ENCODE results near the gene PCGF3.
"Not testable (repeated sequence)": the region's sequence is repeated elsewhere in the genome, so short reads cannot be mapped to it uniquely, and the experiment has no call there.

The PCGF3 gene

DNA sequence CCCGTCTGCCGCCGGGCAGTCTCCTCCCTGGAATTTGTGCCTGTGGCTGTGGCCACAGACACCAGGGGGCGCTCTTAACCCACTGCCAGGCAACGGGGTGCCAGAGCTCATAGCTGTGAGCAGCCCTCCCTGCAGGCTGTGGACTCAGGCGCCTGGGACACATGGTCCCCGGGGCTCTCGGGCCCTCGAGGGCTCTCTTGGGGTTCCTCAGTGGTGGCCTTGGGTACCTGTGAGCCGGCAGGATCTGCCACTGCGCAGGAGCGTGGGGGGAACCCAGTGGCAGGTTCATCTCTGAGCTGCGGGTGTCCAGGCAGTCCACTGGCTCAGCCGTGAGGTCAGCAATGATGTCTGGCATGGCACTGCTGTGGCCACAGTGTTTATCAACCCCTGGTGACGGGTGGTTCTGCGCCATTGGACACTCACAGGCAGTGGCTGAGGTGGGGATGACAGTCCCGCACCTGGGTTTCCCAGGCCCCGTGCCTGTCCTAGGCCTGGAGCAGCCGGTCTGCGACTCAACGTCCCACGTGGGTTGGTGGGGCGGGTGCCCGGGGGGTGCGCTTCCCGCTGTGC is 37.2 kb downstream of the PCGF3 start:
- no peak for DNase-seq (ENCODE audit: low read depth in 2 of 2)

DNA sequence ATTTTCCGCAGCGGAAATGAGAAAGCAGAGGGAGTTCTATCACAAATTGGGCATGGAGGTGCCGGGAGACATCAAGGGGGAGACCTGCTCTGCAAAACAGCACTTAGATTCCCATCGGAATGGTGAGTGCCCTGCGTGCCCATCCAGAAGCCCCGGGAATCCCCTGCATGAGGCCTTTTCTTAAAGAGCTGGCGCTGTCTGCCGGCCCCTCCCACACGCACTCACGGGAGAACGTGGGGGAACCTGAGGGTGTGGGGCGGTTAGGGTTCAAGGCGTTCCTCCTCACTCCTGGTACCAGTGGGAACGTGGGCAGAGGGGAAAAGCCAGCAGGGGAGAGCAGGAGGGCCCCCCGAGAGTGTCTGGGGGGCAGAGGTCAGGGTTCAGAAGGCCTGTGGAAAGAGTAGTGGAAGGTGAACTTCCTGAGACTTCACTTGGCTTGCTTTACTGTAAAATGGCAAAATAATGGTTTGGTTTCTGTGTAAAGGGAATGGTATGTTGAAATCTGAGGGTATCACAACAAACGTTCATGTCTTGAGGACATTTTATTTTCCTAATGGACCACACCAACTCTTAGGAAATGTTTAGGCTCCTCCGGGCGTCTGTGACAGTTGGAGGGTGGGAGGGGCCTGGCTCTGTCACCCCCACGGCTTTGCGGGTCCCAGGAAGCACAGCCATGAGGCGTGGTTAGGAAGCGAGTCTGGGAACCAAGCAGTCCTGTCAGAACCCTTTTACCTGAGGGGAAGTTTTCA is 38.0 kb downstream of the PCGF3 start:
- DNase-seq (ENCODE audit: low read depth in 2 of 2) = no peak

DNA sequence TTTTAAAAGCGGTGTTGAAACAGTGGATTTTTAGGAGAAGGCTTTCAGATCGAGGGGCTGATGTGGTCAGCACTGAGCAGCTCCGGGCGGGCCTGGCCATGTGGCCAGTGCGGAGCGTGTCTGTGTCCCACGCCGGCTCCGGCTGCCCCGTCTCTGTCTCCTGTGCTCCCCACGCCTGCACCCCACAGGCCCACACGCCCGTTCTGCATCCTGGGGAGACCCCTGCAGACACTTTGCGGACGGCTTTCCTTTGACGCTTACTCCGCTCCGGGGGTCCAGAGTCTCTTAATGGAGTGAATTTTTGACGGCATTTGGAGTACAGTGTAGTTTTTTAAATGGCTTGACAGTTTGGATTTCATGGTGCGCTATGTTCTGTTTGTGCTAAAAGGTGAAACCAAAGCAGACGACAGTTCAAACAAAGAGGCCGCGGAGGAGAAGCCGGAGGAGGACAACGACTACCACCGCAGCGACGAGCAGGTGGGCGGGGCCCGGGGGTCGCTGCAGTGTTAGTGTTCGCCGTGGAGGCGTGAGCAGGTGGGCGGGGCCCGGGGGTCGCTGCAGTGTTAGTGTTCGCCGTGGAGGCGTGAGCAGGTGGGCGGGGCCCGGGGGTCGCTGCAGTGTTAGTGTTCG is 38.7 kb downstream of the PCGF3 start:
- DNase-seq (ENCODE audit: low read depth in 2 of 2) = no peak

DNA sequence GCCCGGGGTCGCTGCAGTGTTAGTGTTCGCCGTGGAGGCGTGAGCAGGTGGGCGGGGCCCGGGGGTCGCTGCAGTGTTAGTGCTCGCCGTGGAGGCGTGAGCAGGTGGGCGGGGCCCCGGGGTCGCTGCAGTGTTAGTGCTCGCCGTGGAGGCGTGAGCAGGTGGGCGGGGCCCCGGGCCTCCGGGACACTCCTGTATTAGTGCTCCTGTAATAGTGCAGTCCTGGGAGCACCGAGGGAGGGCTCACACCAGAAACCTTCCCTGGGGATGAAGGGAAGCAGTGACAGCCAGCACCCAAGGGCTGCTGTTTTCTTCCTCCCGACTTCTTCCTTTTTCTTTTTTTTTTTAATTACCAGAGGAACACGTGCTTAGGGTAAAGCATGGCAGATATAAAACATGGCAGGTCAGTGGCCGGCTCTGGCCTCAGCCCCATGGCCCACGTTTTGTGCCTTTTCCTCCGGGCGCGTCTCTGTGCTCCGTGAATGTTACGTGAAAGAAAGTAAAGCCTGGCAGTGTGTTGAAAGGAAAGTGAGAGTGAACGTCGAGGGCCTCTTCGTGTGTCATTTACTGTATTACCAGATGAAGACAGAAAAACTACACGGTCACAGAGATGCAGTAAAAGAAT is 42.0 kb downstream of the PCGF3 start:
- DNase-seq (ENCODE audit: low read depth in 2 of 2) = no peak

DNA sequence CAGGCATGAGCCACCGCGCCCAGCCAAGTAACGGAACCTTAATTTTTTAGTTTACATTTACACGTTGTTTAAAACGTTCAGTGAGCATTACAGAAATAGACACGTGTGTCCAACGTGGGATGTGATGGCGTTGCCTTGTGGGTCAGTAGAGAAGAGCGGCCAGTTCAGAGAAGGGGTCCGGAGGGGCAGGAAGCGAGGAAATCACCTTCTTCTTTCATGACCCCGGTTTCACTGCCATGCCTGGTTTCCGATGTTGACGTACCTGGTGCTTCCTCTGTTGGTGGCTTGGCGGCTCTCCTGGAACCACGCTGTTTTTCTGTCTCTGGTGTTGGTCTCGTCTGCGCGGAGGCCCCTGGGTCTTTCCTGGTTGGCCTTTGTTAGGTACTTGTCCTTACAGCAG is 42.8 kb downstream of the PCGF3 start:
- no peak for DNase-seq (ENCODE audit: low read depth in 2 of 2)

DNA sequence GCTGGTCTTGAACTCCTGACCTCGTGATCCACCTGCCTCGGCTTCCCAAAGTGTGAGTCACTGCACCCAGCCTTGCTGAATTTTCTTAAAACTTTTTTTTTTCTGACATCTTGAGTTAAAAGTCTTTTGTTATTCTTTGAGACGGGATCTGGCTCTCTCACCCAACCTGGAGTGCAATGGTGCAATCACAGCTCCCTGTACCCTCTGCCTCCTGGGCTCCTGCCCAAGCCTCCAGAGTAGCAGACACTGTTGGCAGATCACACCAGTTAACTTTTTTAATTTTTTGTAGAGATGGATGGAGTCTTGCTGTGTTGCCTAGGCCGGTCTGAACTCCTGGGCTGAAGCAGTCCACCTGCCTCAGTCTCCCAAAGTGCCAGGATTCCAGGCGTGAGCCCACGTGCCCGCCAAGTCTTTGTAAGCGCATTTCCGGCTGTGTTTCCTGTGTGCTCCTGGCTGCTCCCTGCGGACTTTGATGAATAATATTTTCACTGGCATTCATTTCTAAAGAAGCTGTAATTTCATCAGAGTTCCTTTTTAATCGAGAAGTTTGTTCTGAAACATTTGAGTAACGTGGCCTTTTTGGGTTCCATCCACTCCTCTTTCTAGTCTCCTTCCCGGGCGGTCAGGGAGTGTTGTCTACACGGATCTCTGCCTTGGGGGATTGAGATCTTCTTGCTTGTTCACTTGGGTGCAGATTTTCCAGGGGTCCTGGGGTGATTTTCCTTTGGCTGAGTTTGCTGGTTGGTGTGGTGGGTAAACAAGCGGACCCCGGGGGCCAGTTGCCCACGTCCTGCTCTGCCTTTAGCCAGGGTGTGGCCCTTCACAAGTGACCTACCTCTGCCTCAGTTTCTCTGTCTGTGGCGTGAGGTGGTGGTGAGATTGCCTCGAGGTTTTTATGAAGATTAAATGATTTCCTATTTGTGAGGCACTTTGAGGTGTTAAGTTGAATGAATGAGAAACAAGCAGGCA is 44.4 kb downstream of the PCGF3 start:
- DNase-seq (ENCODE audit: low read depth in 2 of 2) = no peak

DNA sequence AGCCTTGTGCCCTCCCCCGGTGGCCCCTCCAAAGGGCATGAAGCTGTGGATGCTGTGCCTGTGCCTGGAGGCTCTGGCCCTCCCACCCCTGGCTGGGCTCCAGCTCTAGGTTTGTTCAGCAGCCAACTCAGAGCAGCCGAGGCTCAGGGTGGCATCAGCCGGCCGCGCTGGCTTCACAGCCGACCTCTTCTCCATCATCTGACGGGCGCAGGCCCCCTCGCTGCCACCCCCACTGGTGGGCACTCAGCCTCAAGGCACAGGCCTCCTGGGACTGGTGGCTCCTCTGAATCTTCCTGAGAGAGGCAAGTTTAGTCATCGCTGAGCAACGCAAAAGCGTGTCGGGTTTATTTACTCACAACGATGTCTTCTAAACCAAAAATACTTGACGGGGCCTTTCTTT is 46.0 kb downstream of the PCGF3 start:
- DNase-seq (ENCODE audit: low read depth in 2 of 2) = no peak

DNA sequence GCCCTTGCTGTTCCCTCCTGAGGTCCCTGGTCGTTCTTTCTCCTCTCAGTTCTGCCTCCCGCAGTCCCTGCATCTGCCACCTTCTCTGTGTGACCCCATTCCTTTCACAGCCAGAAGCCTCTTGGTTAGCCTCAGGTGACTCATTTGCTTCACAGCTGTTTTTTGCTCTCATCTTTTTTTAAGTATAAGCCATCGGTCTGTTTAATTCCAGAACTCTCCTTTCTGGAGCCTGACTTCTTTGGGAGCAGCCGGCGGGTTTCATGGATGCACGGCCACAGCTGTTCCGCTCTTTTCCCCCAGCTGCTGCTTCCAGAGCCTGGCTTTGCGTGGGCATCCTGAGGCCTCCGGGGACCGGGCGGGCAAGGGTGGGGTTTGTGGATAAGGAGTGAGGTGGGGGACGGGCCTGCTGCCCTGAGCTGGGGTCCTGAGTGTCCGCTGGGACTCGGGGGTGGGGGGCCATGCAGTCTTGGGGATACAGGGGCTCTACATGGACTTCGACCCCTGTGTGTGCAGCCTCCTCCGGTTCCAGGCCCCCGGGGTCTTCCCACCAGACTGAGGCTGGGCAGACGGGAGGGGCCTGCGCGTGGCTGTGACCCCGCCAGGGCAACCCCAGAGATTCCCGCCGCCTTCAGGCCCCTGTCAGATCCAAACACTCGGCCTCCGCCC is 46.7 kb downstream of the PCGF3 start:
- DNase-seq (ENCODE audit: low read depth in 2 of 2) = no peak

DNA sequence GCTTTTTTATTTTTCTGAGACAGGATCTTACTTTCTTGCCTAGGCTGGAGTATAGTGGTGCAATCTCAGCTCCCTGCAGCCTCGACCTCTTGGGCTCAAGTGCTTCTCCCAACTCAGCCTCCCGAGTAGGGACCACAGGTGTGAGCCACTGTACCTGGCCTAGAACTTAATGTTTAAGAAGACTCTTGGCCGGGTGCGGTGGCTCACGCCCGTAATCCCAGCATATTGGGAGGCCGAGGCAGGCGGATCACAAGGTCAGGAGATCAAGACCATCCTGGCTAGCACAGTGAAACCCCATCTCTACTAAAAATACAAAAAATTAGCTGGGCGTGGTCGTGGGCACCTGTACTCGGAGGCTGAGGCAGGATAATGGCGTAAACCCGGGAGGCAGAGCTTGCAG is 47.6 kb downstream of the PCGF3 start:
- not testable (repeated sequence) for DNase-seq (ENCODE audit: low read depth in 2 of 2)

DNA sequence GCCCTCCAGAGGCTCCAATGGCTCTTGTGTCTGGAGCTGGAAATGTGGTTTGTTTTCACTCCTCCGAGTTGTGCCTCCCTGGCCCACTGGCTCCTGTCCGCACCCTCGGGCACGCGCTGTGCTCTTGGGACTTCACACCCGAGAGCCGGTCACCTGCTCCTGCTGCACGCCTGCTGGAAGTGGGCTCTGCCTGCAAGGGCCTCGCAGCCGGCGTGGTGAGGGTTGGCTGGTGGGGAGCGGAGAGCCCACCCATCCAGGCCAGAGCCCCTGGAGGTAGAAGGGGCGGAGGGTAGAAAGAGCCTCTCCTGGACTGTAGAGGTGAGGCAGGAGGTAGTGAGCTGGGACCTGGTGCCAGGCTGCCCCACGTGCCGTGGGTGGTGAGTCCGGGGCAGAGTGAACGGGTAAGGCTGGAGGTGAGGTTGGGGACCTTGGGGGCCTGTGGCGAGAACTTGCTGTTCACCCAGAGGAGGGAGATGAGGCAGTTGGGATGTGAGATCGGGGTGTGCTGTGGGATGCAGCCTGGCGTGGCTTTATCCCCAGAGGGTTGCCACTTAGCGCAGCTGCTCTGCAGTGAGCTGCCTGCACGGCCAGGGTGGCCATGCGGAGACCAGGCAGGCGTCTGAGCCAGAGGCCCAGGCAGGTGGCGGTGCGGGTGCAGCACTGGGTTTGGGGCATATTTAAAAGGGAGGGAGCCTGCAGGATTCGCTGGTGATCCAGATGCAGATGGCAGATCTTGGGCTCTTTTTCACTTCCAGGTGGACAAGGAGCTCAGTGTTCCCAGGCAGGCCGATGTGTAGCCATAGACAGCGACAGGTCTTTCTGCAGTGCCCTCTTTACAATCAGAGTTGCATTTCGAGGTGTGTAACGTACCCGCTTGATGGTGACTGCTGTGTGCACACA is 48.8 kb downstream of the PCGF3 start:
- DNase-seq (ENCODE audit: low read depth in 2 of 2) = no peak

DNA sequence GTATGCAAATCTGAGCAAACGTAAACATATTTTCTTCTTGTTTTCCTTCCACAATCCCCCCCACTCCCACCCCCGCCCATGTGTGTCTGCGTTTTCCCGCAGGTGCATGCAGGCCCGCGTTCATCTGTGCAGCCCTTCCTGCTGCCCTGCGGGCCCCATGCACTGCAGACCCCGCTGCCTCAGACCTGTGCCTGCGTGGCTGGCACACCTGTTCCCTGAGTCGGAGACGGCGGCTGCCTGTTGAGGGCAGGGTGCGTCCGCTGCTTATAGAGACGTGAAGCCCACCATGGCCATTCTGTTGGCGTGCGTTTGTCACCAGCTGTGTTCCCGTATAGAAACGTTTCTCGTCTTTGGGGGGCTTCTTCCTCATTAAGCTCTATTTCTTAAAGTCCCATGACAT is 51.5 kb downstream of the PCGF3 start:
- DNase-seq (ENCODE audit: low read depth in 2 of 2) = no peak

DNA sequence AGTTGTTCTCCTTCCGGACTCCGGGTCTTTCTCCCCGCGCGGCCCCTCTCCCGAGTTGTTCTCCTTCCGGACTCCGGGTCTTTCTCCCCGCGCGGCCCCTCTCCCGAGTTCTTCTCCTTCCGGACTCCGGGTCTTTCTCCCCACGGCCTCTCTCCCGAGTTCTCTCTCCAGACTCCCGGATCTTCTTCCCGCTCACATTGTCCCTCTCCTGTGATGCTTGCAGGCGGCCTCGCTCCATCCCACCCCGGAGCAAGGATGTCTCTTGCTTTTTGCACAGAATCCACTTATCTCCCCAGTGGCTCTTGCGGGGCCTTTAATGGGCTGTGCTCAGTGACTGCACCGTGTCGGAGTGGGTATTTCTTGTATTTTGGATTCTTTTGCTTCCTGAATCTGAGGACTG is 54.2 kb downstream of the PCGF3 start:
- not testable (repeated sequence) for DNase-seq (ENCODE audit: low read depth in 2 of 2)

DNA sequence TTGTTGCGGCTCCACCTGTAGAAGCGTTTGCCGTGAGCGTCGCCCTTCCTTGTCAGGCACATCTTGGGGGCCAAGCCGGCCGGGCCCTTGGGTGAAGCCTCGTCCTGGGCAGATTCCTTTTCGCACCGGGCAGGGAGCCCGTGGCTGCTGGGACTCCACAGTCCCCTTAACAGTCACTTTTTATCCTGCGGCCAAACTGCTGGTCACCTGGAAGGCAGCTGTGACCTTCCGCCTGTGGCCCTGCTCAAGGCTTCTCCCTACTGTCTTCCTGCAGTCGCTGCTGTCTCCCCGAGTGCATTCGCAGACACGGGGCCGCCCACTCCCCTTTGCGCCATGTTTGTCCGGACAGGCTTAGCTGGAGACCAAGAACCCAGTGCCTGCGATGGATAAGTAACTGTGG is 55.0 kb downstream of the PCGF3 start:
- no peak for DNase-seq (ENCODE audit: low read depth in 2 of 2)

DNA sequence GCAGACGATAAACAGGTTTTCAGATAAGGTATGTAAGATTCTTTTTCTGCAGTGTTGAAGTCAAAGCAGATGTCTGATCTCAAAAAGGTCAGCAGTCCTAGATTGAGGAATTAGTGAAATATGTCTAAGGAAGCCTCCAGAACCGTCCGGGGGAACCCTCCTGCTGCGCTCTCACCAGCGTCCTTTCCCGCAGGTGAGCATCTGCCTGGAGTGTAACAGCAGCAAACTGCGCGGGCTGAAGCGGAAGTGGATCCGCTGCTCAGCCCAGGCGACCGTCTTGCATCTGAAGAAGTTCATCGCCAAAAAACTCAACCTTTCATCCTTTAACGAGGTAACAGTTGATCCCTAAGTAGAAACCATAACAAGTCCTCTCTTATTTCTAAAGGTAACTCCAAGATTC is 55.5 kb downstream of the PCGF3 start:
- no peak for DNase-seq (ENCODE audit: low read depth in 2 of 2)

DNA sequence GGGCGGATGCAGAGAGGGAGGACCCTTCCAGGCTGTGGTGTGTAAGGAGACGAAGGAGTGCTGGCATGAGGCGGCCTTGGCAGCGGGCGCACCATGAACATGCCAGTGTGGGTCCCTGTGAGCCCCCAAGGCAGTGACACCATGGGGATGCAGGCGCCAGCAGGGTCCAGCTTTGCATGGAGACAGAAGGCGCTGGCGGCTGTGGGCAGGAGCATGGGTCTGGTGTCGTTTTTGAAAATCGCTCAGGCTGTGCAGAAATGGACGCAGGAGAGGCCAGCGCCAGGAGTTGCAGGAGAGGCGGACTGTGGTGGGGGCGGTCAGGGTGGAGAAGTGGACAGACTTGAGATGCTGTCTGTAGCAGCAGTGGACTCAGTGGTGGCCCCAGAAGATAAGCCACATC is 56.1 kb downstream of the PCGF3 start:
- DNase-seq (ENCODE audit: low read depth in 2 of 2) = no peak

DNA sequence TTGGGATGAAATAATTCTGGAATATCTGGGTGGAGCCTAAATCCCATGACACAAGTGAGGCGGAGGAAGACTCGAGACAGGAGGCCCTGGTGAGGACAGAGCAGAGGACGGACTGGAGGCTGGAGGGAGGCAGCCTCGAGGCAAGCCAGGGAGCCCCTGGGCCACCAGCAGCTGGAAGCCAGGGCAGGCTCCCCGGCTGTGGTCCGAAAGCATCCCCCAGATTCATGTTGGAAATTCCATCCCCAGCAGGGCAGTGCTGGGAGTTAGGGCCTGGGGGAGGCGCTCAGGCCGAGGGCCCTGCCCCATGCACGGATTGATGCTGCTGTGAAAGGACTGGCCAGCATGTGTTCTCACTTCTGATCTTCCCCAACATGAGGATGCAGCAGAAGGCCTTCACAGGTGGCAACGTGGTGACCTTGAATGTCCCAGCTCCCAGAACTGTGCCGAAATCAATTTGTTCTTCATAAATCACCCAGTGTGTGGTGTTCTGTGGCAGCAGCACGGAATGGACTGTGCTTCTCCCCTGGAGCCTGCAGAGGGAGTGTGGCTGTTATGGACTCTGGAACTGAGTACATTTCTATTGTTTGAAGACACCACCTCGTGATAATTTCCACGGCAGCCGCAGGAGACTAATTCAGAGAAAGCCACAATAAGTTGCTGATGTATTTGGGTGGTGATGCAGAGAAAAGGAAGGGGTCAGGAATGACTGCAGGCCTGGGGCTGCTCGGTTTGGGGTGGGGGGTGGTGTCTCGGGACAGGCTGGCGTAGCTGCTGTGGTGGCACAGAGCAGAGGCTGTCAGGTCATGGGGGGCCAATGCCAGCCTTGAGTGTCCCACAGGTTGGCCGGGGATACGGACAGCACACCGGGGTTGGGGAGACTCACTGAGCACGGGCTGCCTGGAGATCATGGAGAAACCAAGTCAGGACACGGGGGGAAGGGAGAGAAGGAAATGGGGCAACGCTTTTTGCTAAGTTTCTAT is 56.9 kb downstream of the PCGF3 start:
- no peak for DNase-seq (ENCODE audit: low read depth in 2 of 2)

DNA sequence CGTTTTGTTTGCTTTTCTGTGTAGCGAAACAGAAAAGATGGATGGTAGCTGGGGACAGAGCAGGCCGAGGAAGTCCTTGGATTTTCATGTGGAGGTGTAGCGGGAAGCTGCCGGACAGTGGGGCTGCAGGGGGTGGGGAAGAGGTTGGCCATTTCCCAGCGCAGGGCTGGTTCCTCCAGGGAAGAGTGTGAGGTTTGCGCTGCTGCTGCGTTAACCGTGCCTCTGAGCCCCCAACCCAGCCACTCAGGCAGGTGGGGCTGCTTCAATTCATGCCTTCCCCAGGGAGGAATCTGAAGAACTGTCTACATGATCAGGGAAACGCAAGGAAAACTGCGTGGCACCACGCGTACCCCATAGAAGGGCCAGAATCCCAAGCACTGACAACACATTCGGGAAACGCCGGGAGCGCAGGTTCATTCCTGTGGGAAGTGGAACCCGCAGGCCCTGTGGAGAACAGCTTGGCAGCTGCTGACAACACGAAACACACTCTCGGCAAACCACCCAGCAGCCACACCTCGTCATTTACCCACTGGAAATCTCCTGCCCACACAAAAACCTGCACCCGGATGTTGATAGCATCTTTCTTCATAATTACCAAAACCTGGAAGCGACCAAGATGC is 57.7 kb downstream of the PCGF3 start:
- no peak for DNase-seq (ENCODE audit: low read depth in 2 of 2)

DNA sequence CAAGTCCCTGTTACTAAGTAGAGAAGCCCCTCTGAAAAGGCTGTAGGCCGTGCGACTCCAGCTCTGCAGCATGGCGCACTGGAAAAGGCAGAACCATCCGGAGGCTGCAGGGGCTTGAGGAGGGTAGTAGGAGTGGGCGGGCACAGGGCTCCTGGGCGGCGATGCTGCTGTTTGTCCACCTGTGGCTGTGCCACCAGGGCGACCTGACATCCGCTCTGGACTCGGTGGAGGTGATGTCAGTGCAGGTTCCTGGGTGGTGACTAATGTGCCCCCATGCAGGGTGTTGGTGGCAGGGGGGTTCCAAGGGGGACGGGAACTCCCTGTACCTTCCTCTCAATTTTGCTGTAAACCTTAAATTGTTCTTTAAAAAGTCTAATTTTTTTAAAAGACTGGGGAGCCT is 58.3 kb downstream of the PCGF3 start:
- DNase-seq (ENCODE audit: low read depth in 2 of 2) = no peak

All from fibroblast of skin of left biceps (primary cell).